ENCODE measurements around the gene GPD1. TPM values are rescaled to one million over a fixed set of nuclear protein-coding genes. Genes with fewer than 3 reads are reported as not detected.

The GPD1 gene
- total RNA-seq, 1 experiment from 2014 or later = 1.6 TPM

GRCh38 chr12:50111693-50112455 is 8.1 kb downstream of the GPD1 start, which contains the start of gene COX14:
Gene COX14, plus strand, starts transcription at chr12:50112236. Its CDS starts 7,808 bp downstream, at chr12:50120044.
- intact Hi-C loops (cut with micrococcal nuclease) = loop anchor here (2.0 to 5.0 kb wide), 2 partner anchors 55 to 200 kb away; partner anchors contain the start of gene CERS5
- DNase-seq (ENCODE audit: low read depth, low spot score) = peak; percentile 99
- ChIA-PET RAD21 (ENCODE audit: low non-redundant PET in 1 of 2, low total read pairs in 2 of 2, uncharacterized antibody in 2 of 2, unreplicated experiment in 2 of 2) (interaction anchor here (0.5 to 1.7 kb wide), 9 partner anchors 27 to 203 kb away, joined by 3 to 7 read pairs (median 3); partner anchors contain the start of genes CERS5 (in 1 of the 2) and SMARCD1 (in 1 of the 2)), CTCF (interaction anchor here (0.7 to 3.8 kb wide), 32 partner anchors 8 to 813 kb away, joined by 3 to 33 read pairs (median 4); partner anchors contain the start of genes CERS5, GPD1, LIMA1 and SMARCD1), POLR2A (interaction anchor here (0.6 to 2.8 kb wide), 13 partner anchors 8 to 370 kb away, joined by 3 to 20 read pairs (median 4); partner anchors contain the start of genes CERS5, GPD1, LIMA1 and SMARCD1)
- Histone ChIP-seq H3K79me2 (ENCODE audit: insufficient read depth, low read length) (peaks cover 40% of the 10 kb centered on the region), H3K36me3 (ENCODE audit: control insufficient read depth in 1 of 2, insufficient read depth in 2 of 2, low read length in 2 of 2) (no peaks in the 10 kb centered on the region), H2AFZ (ENCODE audit: low read depth, low read length, poor library complexity, severe bottlenecking) (no peak within 1 kb of the TSS), H3K9ac (ENCODE audit: low read length) (peak within 1 kb of the TSS; percentile 85), H3K4me3 (replicated peaks in 1 of 2; ENCODE audit: low read depth in 1 of 2, low read length in 2 of 2) (peak within 1 kb of the TSS; percentile 93 to 99), H3K9me2 (ENCODE audit: insufficient read depth) (no peaks in the 10 kb centered on the region), H4K20me1 (ENCODE audit: insufficient read depth) (no peaks in the 10 kb centered on the region), H3K27me3 (ENCODE audit: insufficient read depth, low read length) (no peaks in the 10 kb centered on the region), H3K4me2 (ENCODE audit: low read length) (peak within 1 kb of the TSS; percentile 79), H3K4me1 (ENCODE audit: control insufficient read depth in 1 of 2, insufficient read depth in 2 of 2, low read length in 2 of 2) (peaks cover 20 to 22% of the 10 kb centered on the region in 2 experiments), H3K9me3 (ENCODE audit: control insufficient read depth in 1 of 2, insufficient read depth in 1 of 2, low read depth in 1 of 2, low read length in 2 of 2) (no peaks in the 10 kb centered on the region), H3K27ac (ENCODE audit: low read depth, low read length) (peak within 1 kb of the TSS; percentile 77)
- peak; percentile 90 for ATAC-seq
- no TSS peak for BruUV-seq (replicated peaks)
- TF ChIP-seq EZH2 (IDR thresholded peaks at IDR 0.05) (no peak), EZH2phosphoT487 (IDR thresholded peaks at IDR 0.05; ENCODE audit: borderline replicate concordance) (no peak), POLR2A (IDR thresholded peaks at IDR 0.05; ENCODE audit: borderline replicate concordance, extremely low read depth, insufficient read depth, insufficient read length) (peak; percentile 78), ELF1 (IDR thresholded peaks at IDR 0.05; ENCODE audit: borderline replicate concordance, low read depth) (peak; percentile 96; the same call in 1 of the 2 replicates), ZFX (IDR thresholded peaks at IDR 0.05) (peak; percentile 77; the same call in 1 of the 2 replicates), SRF (IDR thresholded peaks at IDR 0.05; ENCODE audit: low read depth) (peak; percentile 73; the same call in 1 of the 2 replicates), CTCF (IDR thresholded peaks at IDR 0.05 in 2 of 3, conservative IDR thresholded peaks at IDR 0.05 in 1 of 3; ENCODE audit: borderline replicate concordance in 1 of 3, insufficient read depth in 1 of 3, low read depth in 2 of 3, low read length in 2 of 3) (peak; percentile 83 to 94 (median 91); a peak in 5 of 6 replicates), POLR2AphosphoS5 (IDR thresholded peaks at IDR 0.05; ENCODE audit: low read depth, low read length) (peak; percentile 92), CEBPB (IDR thresholded peaks at IDR 0.05; ENCODE audit: low read depth) (no peak), SP1 (IDR thresholded peaks at IDR 0.05; ENCODE audit: low read depth) (peak; percentile 80), FOSL1 (IDR thresholded peaks at IDR 0.05; ENCODE audit: low read depth) (no peak), SIN3A (IDR thresholded peaks at IDR 0.05; ENCODE audit: low read depth) (peak; percentile 95; the same call in 1 of the 2 replicates), CBX3 (IDR thresholded peaks at IDR 0.05; ENCODE audit: low read depth) (no peak), JUND (IDR thresholded peaks at IDR 0.05) (no peak), YY1 (IDR thresholded peaks at IDR 0.05; ENCODE audit: extremely low read depth, insufficient replicate concordance, low read depth, low read length) (peak; percentile 22), REST (IDR thresholded peaks at IDR 0.05; ENCODE audit: low read depth) (no peak), RAD21 (IDR thresholded peaks at IDR 0.05; ENCODE audit: low read depth) (peak; percentile 70), EGR1 (IDR thresholded peaks at IDR 0.05; ENCODE audit: low read depth) (no peak), TCF7L2 (IDR thresholded peaks at IDR 0.05; ENCODE audit: borderline replicate concordance, extremely low read depth, insufficient read depth, insufficient read length) (peak; percentile 68), ZNF274 (IDR thresholded peaks at IDR 0.05; ENCODE audit: low read depth, low read length) (no peak)
- TF ChIP-seq, protein P1, sequence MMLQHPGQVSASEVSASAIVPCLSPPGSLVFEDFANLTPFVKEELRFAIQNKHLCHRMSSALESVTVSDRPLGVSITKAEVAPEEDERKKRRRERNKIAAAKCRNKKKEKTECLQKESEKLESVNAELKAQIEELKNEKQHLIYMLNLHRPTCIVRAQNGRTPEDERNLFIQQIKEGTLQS (IDR thresholded peaks at IDR 0.05) = no peak
- TF ChIP-seq, protein P2, sequence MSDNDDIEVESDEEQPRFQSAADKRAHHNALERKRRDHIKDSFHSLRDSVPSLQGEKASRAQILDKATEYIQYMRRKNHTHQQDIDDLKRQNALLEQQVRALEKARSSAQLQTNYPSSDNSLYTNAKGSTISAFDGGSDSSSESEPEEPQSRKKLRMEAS (IDR thresholded peaks at IDR 0.05) = peak; percentile 96

All from HCT116 (cell line).